GM23338 (cell line): ENCODE measurements around the gene CDK5.

Experiments used
- CREB1 ChIP-seq: fragments of 250-450 bp; sonication (Bioruptor Pico); IDR thresholded peaks from 2 replicates; pipeline ENCODE4 v1.5.0; 2020; ENCODE audit warnings: low read depth, mild to moderate bottlenecking, moderate library complexity
- EZH2 ChIP-seq: fragments of 200-600 bp; sonication (generic); IDR thresholded peaks from one replicate; pipeline ENCODE4 v1.8.0; 2017; ENCODE audit warnings: antibody characterized with exemption, mild to moderate bottlenecking, low read depth; ENCODE audit not compliant: unreplicated experiment
- EZH2phosphoT487 ChIP-seq: fragments of 200-600 bp; sonication (generic); IDR thresholded peaks from one replicate; pipeline ENCODE4 v1.8.1; 2018; ENCODE audit warnings: antibody characterized with exemption; ENCODE audit not compliant: unreplicated experiment
- JUNB ChIP-seq: IDR thresholded peaks from one replicate; pipeline ENCODE4 v1.6.1; 2016; ENCODE audit warnings: antibody characterized with exemption; ENCODE audit not compliant: unreplicated experiment
- POLR2AphosphoS5 ChIP-seq: IDR thresholded peaks from 2 replicates; pipeline ENCODE4 v1.6.1; 2016; ENCODE audit warnings: antibody characterized with exemption, low read depth
- STAT1 ChIP-seq: IDR thresholded peaks from one replicate; pipeline ENCODE4 v1.6.1; 2016; ENCODE audit warnings: antibody characterized with exemption; ENCODE audit not compliant: unreplicated experiment
- TF ChIP-seq, protein P1 (sequence below), 2 experiments: fragments of 200-600 bp in 1 of 2; sonication (generic) in 1 of 2; conservative IDR thresholded peaks; 2 replicates each; pipeline versions ENCODE4 v1.5.1 to v1.6.1; 2016 to 2017; ENCODE audit warnings: antibody characterized with exemption in 2 of 2, low read depth in 2 of 2, mild to moderate bottlenecking in 2 of 2, moderate library complexity in 1 of 2

DNA sequence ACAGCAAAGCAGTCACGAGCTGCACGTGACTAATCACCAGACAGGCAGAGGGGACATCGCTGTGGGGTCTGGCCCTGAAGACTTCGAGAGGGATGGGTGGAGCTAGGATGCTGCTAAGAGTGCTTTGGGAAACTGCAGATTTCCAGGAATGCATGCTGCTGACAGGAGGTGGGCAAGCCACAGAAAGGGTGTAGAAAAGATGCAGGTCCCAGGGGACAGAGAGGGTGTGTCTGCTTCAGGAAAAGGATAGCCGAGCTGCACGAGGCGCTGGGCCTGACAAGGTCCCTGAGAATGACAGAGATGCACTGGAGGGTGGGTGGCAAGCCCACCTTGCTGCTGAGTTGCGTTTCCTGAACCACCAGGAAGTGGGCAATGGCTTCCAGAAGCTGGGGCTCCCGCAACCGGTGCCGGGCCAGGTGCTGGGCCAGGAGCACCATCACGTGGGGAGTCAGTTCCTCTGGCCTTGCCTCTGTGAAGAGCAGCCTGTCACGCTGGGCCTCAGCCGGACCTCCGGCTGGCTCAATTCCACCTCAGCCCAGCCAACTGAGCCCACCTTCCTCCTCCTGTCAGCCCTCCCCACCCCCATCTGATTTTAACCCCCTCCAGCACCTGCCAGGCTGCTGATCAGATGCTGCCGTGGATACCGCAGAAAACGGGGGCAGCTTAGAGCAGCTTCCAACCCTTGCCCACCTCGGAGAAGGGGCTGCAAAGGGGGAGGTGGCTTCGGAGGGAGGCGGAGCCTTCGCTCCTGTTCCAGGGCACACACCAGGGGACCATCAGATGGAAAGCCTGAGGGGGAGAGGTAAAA lies 20.7 kb upstream of the CDK5 start:
- TF ChIP-seq POLR2AphosphoS5 = peak; percentile 44; the same call in 1 of the 2 replicates
- TF ChIP-seq, protein P1, sequence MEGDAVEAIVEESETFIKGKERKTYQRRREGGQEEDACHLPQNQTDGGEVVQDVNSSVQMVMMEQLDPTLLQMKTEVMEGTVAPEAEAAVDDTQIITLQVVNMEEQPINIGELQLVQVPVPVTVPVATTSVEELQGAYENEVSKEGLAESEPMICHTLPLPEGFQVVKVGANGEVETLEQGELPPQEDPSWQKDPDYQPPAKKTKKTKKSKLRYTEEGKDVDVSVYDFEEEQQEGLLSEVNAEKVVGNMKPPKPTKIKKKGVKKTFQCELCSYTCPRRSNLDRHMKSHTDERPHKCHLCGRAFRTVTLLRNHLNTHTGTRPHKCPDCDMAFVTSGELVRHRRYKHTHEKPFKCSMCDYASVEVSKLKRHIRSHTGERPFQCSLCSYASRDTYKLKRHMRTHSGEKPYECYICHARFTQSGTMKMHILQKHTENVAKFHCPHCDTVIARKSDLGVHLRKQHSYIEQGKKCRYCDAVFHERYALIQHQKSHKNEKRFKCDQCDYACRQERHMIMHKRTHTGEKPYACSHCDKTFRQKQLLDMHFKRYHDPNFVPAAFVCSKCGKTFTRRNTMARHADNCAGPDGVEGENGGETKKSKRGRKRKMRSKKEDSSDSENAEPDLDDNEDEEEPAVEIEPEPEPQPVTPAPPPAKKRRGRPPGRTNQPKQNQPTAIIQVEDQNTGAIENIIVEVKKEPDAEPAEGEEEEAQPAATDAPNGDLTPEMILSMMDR (conservative IDR thresholded peaks at IDR 0.05; ENCODE audit: low read depth in 2 of 2) = no peak
- TF ChIP-seq JUNB = no peak
- no peak for TF ChIP-seq EZH2
- no peak for TF ChIP-seq CREB1 (CRISPR knock-in tag)
- no peak for TF ChIP-seq EZH2phosphoT487
- TF ChIP-seq STAT1 = no peak
